ENCODE data around the gene BCKDHA. TPM values are rescaled to one million over a fixed set of nuclear protein-coding genes. Genes with fewer than 3 reads are reported as not detected.

The BCKDHA gene
- total and polyA plus RNA-seq, 2 donors (not counting 3 experiments of a cell fraction or from before 2014, with no cell fraction given), result 16.5 to 50.4 TPM

DNA sequence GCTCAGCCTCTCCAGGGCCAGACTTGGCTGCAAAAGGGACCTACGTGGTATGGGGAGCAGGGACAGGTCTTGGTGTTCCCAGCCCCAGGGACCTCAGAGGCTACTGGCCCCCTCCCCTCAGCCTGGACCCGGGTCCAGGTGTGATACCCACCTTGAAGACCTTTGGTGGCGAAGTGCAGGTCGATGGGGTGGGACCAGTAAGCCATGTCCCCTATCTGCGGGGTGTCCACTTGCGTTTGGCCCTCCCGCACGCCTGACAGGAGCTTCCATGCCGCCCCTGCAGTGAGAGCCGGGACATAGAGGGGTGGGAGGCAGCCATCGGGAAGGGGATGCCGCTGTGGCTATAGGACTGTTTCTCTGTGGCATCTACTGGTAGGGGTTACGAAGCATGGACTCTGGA lies 39.9 kb upstream of the BCKDHA start:
- H3K4me1 ChIP-seq (ENCODE audit: control insufficient read depth, extremely low read depth, insufficient read depth, low read length), result no peaks in the 10 kb centered on the region
- H4K20me1 ChIP-seq (replicated peaks; ENCODE audit: control insufficient read depth, extremely low read depth, insufficient read depth, low read length), result no peaks in the 10 kb centered on the region
- no peak overlapping the region for H3K4me3 ChIP-seq (replicated peaks in 1 of 3; ENCODE audit: insufficient read depth in 1 of 3, low read depth in 1 of 3, low read length in 3 of 3)
- no TSS peak for BruUV-seq (replicated peaks)
- intact Hi-C loops (cut with micrococcal nuclease) (no loop called here), dilution Hi-C loops (cut with MboI; ENCODE audit: extremely low pct_ligation_motif_present, low sequenced_read_pairs) (no loop called here)
- TF ChIP-seq POLR2AphosphoS5 (IDR thresholded peaks at IDR 0.05; ENCODE audit: insufficient read depth, low read depth, low read length), result no peak
- TF ChIP-seq JUN (IDR thresholded peaks at IDR 0.05; ENCODE audit: borderline replicate concordance, insufficient read depth, insufficient read length, low read depth), result no peak
- TF ChIP-seq, protein P1, sequence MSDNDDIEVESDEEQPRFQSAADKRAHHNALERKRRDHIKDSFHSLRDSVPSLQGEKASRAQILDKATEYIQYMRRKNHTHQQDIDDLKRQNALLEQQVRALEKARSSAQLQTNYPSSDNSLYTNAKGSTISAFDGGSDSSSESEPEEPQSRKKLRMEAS (IDR thresholded peaks at IDR 0.05; ENCODE audit: insufficient read depth, insufficient read length), result no peak
- no peak for TF ChIP-seq MYC (IDR thresholded peaks at IDR 0.05; ENCODE audit: low read depth, low read length)
- TF ChIP-seq GATA2 (IDR thresholded peaks at IDR 0.05; ENCODE audit: insufficient read depth, insufficient read length, low read depth, low read length), result no peak
- no peak for TF ChIP-seq POLR2A (IDR thresholded peaks at IDR 0.05; ENCODE audit: low read depth, low read length)
- no peak for TF ChIP-seq EZH2 (IDR thresholded peaks at IDR 0.05; ENCODE audit: borderline replicate concordance, low read depth, low read length, severe bottlenecking)
- TF ChIP-seq FOS (IDR thresholded peaks at IDR 0.05; ENCODE audit: borderline replicate concordance, insufficient read depth, low read length), result no peak
- TF ChIP-seq, protein P2, sequence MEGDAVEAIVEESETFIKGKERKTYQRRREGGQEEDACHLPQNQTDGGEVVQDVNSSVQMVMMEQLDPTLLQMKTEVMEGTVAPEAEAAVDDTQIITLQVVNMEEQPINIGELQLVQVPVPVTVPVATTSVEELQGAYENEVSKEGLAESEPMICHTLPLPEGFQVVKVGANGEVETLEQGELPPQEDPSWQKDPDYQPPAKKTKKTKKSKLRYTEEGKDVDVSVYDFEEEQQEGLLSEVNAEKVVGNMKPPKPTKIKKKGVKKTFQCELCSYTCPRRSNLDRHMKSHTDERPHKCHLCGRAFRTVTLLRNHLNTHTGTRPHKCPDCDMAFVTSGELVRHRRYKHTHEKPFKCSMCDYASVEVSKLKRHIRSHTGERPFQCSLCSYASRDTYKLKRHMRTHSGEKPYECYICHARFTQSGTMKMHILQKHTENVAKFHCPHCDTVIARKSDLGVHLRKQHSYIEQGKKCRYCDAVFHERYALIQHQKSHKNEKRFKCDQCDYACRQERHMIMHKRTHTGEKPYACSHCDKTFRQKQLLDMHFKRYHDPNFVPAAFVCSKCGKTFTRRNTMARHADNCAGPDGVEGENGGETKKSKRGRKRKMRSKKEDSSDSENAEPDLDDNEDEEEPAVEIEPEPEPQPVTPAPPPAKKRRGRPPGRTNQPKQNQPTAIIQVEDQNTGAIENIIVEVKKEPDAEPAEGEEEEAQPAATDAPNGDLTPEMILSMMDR (IDR thresholded peaks at IDR 0.05; ENCODE audit: extremely low read depth in 1 of 2, insufficient read depth in 1 of 2, low read depth in 1 of 2, low read length in 2 of 2), result no peak
- no peak overlapping the region for H3K27ac ChIP-seq (ENCODE audit: insufficient read depth, low read depth, low read length)
- no peaks in the 10 kb centered on the region for H3K9me1 ChIP-seq (replicated peaks; ENCODE audit: control insufficient read depth, extremely low read depth, insufficient read depth, low read length)
- H3K36me3 ChIP-seq (ENCODE audit: control insufficient read depth in 2 of 2, extremely low read depth in 1 of 2, insufficient read depth in 2 of 2, low read length in 2 of 2), result no peaks in the 10 kb centered on the region
- FAIRE-seq (no peak), DNase-seq (ENCODE audit: low read depth, low spot score) (no peak)
- no peak overlapping the region for H3K4me2 ChIP-seq (ENCODE audit: insufficient read depth, low read length)
- H3K9ac ChIP-seq (replicated peaks; ENCODE audit: extremely low read depth, insufficient read depth, low read length), result no peak overlapping the region
- POLR2A ChIA-PET, result no interaction called here
- H3K27me3 ChIP-seq (ENCODE audit: control insufficient read depth in 2 of 2, insufficient read depth in 2 of 2, low read length in 2 of 2), result no peaks in the 10 kb centered on the region
- H2AFZ ChIP-seq (ENCODE audit: low read depth, low read length), result no peak overlapping the region
- CTCF ChIA-PET, result interaction anchor here (1.0 kb wide), 1 partner anchor 31 kb away, joined by 3 read pairs; no protein-coding TSS in a partner anchor
- no peaks in the 10 kb centered on the region for H3K9me3 ChIP-seq (replicated peaks; ENCODE audit: control insufficient read depth, insufficient read depth, low read length)
- H3K79me2 ChIP-seq (ENCODE audit: control insufficient read depth, insufficient read depth, low read length), result peaks cover 7% of the 10 kb centered on the region

All from endothelial cell of umbilical vein (primary cell).